SHP77 (cell line): ENCODE data around the gene PIK3R1.
"Not testable (repeated sequence)": the region's sequence is repeated elsewhere in the genome, so short reads cannot be mapped to it uniquely, and the experiment has no call there.

Source experiments
- DNase-seq, 2 experiments: peaks; one replicate each; lab custom pipeline; 2025; lab: John Stamatoyannopoulos, UW

Gene PIK3R1

GRCh38 chr5:68193481-68194036 lies 22.0 kb upstream of the PIK3R1 start:
- no peak for DNase-seq

DNA sequence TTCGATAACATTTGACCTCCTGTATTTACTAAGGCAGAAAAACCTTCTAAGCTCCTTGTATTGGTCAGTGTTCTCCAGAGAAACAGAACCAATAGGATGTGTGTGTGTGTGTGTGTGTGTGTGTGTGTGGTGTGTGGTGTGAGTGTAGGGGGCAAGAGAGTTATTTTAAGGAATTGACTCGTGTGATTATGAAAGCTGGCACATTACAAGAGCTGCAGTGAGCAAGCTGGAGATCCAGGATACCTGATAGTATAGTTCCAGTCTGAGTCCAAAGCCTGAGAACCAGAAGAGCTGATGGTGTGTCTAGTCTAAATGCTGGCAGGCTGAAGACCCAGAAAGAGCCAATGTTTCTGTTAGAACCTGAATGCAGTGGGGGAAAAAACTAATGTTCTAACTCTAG lies 21.2 kb upstream of the PIK3R1 start:
- no peak for DNase-seq

DNA sequence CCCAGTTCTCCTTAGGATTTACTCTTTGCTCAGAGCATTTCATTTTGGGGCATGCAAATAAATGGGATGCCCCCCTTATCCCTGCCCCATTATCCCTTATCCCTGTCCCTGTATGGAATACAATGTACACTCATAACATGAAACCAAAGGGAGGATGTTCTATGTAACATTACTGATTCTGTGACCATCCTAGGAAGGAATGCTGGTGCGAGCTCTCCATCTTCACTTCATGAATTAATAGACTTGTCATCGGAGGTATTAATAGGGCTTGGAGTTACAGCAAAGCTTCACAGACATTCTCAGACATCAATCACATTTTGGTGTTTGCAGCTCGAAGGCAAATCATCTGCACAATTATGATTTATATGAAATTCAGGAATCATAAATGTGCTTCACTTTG lies 20.4 kb upstream of the PIK3R1 start:
- DNase-seq: no peak

DNA sequence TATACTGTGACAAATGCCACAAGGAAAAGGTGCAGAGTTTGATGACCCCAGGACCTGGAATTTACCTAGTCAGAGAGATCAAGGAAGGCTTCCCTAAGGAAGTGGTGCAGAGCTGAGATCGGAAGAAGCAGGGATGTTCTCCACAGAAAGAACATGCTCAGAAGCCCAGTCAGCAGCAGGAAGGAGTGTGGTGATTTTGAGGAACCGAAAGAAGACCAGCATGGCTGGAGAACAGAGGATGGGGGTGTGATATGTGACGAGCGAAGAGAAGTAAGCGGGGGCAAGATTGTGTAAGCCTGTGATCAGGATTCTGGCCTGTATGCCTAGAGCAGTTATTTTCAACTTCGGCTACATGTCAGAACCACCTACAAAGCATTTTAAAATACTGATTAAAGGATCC lies 18.7 kb upstream of the PIK3R1 start:
- no peak for DNase-seq

DNA sequence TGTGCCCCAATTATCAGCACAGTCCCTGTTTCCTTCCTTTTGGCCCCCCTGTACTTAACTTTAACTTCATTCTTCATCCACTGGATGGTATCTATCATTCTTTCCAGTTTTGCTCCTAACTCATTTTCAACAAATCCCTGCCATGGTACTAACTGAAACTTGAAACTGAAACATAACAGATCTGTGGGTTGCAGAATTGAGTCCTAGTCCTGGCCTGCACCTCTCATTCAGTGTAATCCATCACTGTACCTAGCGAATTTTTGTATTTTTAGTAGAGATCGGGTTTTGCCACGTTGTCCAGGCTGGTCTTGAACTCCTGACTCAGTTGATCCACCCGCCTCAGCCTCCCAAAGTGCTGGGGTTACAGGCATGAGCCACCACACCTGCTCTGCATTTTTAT lies 15.3 kb upstream of the PIK3R1 start:
- no peak for DNase-seq

DNA sequence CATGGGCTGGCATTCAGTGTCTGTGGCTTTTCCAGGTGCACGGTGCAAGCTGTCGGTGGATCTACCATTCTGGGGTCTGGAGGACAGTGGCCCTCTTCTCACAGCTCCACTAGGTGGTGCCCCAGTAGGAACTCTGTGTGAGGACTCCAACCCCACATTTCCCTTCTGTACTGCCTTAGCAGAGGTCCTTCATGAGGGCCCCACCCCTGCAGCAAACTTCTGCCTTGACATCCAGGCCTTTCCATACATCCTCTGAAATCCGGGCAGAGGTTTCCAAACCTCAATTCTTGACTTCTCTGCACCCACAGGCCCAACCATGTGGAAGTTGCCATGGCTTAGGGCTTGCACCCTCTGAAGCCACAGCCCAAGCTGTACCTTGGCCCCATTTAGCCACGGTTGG lies 4.9 kb upstream of the PIK3R1 start:
- DNase-seq: not testable (repeated sequence)

- peak in 1 of 2 experiments; percentile 10 for DNase-seq
These were observed 911 bp upstream of the PIK3R1 start for GRCh38 chr5:68214482-68215207.

- DNase-seq: peak in 1 of 2 experiments; percentile 73
These were observed 315 bp downstream of the PIK3R1 start for GRCh38 chr5:68215898-68216244.

DNA sequence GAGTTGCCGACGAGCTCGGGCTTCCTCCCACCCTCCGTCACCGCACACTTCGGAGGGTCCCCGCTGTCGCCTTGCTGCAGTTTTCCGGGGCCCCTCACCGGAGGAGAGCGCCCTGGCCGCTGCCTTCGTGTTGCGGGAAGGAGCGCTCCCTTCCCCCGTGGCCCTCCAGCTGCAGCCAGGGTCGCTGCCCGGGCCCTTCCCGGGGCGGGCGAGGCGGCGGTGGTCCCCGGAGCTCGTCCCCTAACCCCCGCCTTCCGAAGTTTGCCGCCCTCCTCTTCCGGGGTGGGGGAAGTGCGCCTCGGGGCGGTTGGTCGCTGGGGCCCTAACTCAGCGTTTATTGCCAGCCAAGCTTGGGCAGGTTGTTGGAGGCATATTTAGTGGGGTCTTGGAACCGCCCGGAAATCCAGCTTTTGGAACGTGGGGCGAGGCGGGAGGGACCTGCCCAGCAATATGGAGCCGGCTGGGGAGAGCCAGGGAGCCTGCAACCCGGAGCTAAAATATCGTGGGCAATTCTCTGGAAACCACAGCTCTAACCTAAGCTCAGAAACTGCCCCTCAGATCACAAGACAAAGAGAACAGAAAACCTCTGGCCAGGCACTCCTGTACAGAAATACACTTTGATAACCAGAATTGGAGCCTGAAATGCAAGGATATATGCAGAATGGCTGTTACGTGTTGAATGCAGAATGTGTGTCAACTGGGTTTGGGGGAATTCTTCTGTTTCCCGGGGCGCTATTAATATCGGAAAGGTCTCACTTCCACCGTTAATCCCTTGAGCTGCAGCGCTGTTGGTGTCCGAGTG lies 890 bp downstream of the PIK3R1 start:
- DNase-seq: peak; percentile 36 to 38

- DNase-seq: no peak
These were observed 1.4 kb downstream of the PIK3R1 start for GRCh38 chr5:68217047-68217355.

GRCh38 chr5:68217528-68217927 lies 2.0 kb downstream of the PIK3R1 start:
- no peak for DNase-seq

GRCh38 chr5:68219161-68219816 lies 3.7 kb downstream of the PIK3R1 start:
- no peak for DNase-seq

- DNase-seq: no peak
These were observed 4.7 kb downstream of the PIK3R1 start for GRCh38 chr5:68220260-68220659.

GRCh38 chr5:68220914-68221313 lies 5.4 kb downstream of the PIK3R1 start:
- DNase-seq: no peak

DNA sequence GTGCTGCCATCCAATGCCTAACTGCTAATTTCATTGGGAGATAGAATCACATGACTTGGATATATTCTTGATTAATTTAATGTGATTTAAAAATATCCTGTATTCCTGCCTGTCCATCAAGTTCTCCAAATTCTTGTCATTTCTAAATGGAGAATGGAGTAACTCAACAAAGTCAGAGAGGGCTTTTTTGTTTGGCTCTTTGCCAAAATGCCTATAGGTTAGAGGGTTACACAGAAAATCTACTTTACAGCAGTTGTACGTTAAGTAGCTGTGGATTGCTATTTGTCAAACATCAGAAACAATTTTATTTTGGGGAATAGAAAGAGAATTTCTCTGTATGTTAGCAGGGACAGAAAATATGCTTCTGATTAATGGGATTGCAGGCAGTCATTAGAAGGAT lies 5.9 kb downstream of the PIK3R1 start:
- no peak for DNase-seq

- DNase-seq: no peak
These were observed 6.8 kb downstream of the PIK3R1 start for GRCh38 chr5:68222310-68222709.

DNA sequence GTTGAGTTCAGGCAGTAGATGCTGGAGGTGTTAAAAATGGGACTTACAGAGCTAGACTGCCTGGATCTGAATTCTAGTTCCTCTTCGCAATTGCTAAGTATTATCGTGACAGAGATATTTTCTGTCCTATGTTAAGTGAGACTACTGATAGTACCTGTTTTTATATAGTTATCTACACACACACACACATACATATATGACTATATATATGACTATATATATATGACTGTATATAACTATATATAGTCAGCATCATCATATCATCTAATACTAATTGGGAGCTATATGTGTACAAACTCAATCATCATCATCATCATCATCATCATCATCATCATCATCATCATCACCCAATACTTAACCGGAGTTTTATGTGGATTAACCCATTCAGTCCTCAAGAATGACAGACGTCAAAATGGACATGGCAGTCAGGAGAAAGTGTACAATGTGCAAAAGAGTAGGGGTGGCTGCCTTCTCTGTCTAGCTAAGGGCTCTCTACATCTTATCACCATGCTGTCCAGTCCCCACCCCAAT lies 7.3 kb downstream of the PIK3R1 start:
- DNase-seq: no peak

GRCh38 chr5:68223904-68224303 lies 8.3 kb downstream of the PIK3R1 start:
- no peak for DNase-seq

DNA sequence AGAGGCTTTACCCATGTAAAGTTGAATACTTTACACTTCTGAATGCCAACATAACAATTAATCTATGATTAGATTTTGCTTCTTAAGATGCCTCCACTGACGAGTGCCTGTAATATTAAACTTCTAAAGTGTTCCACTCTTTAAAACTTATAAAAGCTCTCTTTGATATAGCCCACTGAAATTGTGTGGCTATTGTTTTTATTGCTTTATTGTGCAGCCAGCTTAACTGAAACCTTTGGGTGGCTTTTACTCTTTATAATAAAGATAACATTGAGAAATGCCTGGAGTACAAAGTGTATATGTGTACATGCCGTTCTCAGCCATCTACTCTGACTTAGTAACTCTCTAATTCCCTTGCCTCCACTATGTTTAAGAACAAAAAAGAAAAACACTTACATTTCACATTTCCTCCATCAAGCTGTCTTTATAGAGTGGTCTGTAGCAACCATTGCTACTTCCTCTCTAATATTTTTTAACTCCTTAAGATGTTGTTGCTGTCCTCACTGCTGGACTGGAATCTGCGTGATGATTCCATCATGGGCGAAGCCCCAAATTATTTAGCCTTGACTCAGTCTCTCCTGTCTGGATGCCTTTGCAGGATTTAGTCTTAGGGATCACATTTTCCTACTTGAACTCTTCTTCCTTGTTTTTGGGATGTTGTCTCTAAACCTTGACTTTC lies 9.1 kb downstream of the PIK3R1 start:
- DNase-seq: no peak

GRCh38 chr5:68225188-68225910 lies 9.8 kb downstream of the PIK3R1 start:
- no peak for DNase-seq

GRCh38 chr5:68225911-68226545 lies 10.5 kb downstream of the PIK3R1 start:
- no peak for DNase-seq
